NCI-H748 (cell line): ENCODE results near the gene GPR180.
A peak's percentile ranks its signal among the peaks of the same experiment; 100 is the strongest.
"Not testable (repeated sequence)": the region's sequence is repeated elsewhere in the genome, so short reads cannot be mapped to it uniquely, and the experiment has no call there.

Source experiments
- DNase-seq: peaks from one replicate; lab custom pipeline; 2025; ENCODE audit not compliant: unreplicated experiment; lab: John Stamatoyannopoulos, UW

GPR180 gene

GRCh38 chr13:94595950-94596574, 5.6 kb upstream of the GPR180 start, which contains the start of gene TGDS:
Gene TGDS, minus strand, starts transcription at chr13:94596152. Its CDS starts 16 bp downstream, at chr13:94596136.
- peak; percentile 93 for DNase-seq

GRCh38 chr13:94596575-94596971, 5.1 kb upstream of the GPR180 start:
- DNase-seq, result no peak

DNA sequence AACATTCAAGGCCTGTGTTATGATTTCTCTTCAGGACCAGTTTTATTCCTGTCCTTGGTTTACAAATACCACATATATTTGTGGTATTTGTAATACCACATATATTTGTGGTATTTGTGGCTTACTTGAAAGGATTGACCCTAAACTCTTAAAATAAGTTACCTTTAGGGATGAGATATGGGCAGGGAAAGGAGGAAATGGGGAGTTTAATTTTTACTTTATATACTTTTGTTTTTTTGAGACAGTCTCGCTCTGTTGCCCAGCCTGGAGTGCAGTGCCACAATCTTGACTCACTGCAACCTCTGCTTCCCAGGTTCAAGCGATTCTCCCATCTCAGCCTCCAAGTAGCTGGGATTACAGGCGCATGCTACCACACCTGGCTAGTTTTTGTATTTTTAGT, 3.4 kb upstream of the GPR180 start:
- no peak for DNase-seq

DNA sequence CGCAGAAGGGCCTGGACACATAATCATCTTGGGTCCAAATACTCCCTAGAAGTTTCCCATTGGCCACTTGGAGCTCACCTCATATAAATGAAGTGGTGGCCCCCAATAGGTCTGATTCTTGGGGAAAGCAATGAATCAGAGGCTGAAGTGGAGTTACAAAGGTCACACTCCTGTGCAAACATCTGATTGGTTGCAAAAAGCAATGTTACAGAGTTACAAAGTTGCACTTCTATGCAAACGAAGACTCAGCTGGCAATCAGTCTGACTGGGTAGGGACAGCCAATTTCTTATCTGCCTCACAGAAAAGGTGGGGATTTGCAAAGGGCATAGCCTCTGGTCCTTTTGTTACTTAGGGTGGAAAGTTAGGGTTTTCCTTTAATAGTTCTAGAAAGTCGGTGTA, 1.8 kb upstream of the GPR180 start:
- no peak for DNase-seq

- DNase-seq, result peak; percentile 48
Measured at GRCh38 chr13:94602467-94602866, 810 bp downstream of the GPR180 start.

DNA sequence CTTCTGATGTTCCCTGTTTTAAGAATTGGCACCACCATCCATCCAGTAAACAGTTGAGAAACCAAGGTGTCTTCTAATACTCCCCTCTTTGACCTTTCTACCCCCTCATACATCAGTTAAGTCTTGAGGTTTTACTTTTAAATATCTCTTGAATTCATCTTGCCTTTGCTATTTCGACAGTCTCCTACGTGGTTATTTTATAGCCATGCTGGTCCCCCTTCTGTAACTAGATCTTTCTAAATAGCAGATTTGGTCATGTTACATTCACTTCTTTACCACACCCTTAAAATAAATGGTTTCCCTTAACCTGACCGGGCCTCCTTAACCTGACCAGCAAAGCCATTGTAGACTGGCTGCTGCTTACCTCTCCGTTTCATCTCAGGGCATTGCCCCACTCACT, 5.4 kb downstream of the GPR180 start:
- no peak for DNase-seq

GRCh38 chr13:94607939-94608338, 6.3 kb downstream of the GPR180 start:
- no peak for DNase-seq

DNA sequence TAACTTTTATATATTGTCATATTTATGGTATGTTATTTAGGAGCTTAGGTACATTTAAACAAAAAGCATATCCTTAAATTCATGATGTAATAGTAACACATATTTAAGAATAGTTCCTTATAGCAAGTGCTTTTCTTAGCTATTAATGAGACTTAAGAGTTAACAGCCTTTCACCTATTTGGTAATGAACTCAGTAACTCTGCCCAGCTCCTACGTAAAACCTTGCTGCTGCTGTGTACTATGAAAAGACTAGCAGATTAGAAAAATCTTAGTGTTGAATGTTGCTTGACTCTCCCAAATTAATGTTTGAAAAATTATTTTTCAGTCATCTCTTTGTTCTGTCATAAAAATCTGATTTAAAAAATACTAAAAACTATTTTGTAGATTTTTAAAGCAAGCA, 6.9 kb downstream of the GPR180 start:
- DNase-seq, result no peak

DNA sequence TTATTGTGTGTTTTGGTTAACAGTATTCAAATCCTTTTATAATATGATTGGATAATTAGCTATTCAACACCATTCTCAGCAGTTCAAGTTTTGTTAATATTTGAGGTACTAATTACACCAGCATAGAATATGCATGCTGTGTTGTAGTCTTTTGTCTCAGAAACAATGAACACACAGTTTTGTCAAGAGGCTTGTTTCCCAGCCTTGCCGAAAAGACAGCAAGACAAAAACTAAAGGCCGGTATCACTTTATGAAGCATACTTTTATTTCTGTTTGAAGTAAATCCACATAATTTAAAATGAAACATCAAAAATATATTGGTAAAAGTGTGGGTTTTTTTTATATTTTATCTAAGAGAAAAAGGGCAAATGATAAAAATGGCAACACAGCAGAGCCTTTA, 7.5 kb downstream of the GPR180 start:
- peak; percentile 37 for DNase-seq

GRCh38 chr13:94610475-94610874, 8.8 kb downstream of the GPR180 start:
- DNase-seq, result no peak

- DNase-seq, result no peak
Measured at GRCh38 chr13:94612050-94612449, 10.4 kb downstream of the GPR180 start.

DNA sequence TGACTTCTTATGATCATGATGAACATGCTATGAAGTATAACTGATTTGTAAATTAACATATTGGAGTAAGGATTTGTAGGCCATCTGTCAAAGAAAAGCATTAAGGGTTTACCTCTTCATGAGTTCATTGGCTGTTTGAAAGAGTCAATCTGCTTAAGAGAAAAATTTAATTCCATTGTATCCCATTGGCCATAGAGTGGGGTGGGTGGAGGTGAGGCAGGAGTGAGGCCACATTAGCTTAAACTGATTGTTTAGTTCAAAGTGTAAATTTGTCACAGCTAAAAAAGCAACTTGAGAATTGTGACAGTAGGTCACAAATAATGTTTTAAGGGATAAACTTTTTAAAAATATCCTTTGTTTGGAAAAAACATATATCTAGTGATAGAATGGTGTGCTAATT, 11.4 kb downstream of the GPR180 start:
- DNase-seq, result no peak

DNA sequence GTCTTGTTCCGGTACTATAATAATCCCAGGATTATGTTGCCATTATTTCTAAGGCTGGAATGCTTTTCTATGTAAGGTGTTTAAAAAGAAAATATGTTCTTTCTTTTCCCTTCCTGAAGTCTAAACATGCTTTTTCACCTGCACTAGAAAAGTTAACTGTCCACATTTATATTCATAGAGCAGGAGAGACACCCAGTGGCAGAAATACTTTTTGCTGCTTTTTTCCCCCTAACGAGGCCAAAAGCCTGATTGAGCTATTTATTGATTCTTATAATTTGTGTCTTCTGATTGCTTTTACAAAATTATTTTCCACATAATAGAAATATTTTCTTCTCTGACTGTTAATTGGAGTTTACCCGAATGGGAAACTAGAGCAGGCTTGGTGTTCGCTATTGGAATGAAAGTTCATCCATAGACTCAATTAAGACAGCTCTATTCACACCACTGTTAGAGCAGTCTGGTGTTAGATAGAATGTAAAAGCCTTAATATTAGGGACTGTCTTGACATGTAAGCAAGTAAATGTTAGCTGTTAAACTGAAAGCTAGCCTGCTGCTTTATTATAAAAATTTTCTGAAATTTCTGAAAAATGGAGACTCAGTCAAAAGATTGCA, 15.8 kb downstream of the GPR180 start:
- peak; percentile 47 for DNase-seq

DNA sequence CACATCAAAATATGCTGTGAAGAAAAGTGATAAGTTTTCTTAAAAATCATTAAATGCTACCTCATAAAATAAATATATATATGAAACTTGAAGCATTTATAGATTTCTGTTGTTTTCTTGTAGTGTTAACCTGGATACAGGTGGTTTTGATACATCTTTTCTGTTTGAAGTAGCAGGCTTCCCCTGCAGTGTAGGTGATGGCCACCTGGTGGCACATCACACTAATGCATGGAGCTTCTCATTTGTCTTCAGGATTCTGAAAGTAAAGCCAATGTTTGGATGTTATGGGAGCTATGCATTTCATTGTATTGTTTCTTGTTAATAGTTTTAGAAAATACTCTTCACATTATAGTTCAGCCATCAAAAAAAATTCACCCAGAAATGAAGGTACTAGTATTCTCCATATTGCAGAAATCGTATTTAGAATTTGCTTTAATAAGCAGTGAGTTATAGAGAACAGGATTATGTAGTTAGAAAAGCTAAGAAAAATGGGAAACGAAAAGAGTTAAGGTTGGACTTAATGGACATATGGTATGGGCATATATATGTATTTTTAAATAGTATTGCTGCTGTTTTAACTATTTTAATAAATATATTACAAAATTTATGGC, 18.7 kb downstream of the GPR180 start:
- peak; percentile 74 for DNase-seq

- DNase-seq, result no peak
Measured at GRCh38 chr13:94622344-94622743, 20.7 kb downstream of the GPR180 start.

DNA sequence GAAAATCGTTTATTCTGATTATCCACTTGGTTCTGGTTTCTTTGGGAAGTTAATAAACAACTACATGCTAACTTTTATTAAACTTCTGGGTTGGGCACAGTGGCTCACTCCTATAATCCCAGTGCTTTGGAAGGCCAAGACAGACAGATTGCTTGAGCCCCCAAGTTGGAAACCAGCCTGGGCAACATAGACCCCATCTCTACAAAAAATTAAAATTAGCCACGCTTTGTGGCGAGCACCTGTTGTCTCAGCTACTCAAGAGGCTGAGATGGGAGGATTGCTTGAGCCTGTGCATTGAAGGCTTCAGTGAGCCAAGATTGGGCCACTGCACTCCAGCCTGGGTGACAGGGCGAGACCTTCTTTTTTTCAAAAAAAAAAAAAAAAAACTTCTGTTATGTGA, 21.7 kb downstream of the GPR180 start:
- DNase-seq, result no peak

DNA sequence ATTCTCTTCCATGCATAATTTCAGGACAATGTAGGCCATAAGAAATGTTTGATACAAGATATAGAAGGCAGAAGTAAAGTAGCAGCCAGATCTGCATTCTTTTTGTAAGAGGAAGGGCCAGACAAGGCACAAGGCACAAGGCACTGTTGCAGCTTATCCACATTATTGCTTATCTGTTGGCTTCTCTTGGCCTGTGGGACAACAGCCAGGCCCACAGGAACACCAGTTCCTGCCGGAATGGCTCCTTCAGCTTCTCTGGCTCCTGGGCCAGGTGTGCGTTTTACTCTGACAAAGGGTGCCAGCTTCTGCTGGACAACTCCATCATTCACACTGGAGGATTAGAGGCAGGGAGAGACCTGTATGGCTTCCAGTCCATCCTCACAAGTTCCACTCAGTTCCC, 29.2 kb downstream of the GPR180 start:
- DNase-seq, result no peak

DNA sequence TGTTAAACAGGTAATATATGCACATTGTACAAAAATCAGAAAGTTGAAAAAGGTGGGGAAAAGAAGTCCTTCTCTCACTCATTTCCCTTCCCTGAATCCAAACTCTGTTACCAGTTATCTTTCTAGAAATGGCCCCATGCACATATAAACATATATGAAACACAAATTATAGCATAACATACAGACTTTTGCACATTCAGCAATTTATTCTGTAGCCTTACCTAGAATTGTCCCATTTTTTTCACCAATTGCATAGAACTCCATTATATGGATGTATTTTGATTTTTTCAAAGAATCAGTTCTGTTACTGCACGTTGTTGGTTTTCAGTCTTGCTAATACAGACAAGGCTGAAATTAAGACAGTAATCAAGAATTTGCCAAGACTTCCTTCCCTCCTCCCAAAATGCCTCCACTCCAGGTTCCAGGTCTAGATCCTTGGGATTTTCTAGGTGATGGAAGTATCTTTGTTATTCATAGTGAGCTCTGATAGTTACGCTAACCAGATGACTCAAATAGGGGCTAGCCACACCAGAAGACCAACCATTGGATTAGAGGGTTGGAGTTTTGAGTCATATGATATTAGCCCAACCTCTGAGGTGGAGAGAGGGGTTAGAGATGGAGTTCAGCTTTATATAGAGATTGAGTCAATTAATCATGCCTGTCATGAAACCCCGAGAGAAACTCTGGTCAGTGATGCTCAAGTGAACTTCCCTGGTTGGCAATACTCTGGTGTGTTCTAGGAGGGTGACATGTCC, 30.7 kb downstream of the GPR180 start:
- no peak for DNase-seq

DNA sequence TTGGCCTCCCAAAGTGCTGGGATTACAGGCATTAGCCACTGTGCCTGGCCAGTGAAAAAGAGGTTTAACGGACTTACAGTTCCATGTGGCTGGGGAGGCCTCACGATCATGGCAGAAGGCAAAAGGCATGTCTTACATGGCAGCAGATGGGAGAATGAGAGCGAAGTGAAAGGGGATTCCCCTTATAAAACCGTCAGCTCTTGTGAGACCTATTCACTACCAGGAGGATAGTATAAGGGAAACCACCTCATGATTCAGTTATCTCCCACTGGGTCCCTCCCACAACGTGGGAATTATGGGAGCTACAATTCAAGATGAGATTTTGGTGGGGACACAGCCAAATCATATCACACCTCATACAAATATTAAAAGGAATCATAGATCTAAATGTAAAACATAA, 34.4 kb downstream of the GPR180 start:
- DNase-seq, result not testable (repeated sequence)

DNA sequence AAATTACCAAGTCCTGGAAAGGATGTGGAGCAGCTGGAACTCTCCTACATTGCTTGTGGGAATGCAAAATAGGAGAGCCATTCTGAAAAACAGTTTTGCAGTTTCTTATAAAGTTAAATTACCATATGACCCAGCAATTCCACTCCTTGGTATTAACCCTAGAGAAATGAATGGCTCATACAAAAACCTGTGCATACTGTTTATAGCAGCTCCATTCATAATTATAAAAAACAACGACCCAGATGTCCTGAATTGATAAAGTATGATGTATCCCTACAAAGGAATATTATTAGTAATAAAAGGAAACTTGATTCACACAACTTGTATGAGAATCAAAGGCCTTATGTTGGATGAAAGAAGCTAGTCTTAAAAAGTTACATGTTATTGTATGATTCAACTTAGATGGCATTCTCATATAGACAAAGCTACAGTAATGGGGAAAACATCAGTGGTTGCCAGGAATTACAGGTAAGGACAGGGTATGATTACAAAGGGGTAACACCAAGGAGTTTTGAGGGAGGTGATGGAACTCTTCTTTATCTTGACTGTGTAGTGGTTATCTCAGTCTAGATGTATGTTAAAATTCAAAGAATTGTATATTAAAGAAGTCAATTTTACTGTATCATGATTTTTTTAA, 35.4 kb downstream of the GPR180 start:
- DNase-seq, result no peak

DNA sequence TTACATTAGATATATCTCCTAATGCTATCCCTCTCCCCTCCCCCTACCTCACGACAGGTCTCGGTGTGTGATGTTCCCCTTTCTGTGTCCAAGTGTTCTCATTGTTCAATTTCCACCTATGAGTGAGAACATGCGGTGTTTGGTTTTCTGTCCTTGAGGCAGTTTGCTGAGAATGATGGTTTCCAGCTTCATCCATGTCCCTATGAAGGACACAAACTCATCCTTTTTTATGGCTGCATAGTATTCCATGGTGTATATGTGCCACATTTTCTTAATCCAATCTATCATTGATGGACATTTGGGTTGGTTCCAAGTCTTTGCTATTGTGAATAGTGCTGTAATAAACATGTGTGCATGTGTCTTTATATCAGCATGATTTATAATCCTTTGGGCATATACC, 36.0 kb downstream of the GPR180 start:
- not testable (repeated sequence) for DNase-seq
